Upper lobe of left lung (tissue), 4 donors: Measurements from ENCODE around the gene SAMD8.

Experiments
- CTCF ChIP-seq, 6 experiments: fragments of 450-650 bp in 4 of 6; fragments of 200-600 bp in 2 of 6; sonication (generic) in 2 of 6; IDR thresholded peaks; one replicate each; pipeline ENCODE4 v1.5.1; 2016 to 2019; ENCODE audit warnings: antibody characterized with exemption in 6 of 6
- EP300 ChIP-seq, 4 donors: sonication (generic); formaldehyde crosslinking; IDR thresholded peaks; one replicate each; pipeline ENCODE4 v1.5.1; 2017; ENCODE audit warnings: antibody characterized with exemption in 4 of 4, control low read depth in 2 of 4
- POLR2A ChIP-seq, 4 donors: fragments of 450-650 bp; IDR thresholded peaks; one replicate each; pipeline ENCODE4 v1.5.1; 2016 to 2017; ENCODE audit warnings: antibody characterized with exemption in 4 of 4, mild to moderate bottlenecking in 2 of 4
- POLR2AphosphoS5 ChIP-seq, 2 donors: sonication (generic); formaldehyde crosslinking; IDR thresholded peaks; one replicate each; pipeline ENCODE4 v1.5.1; 2017; ENCODE audit warnings: antibody characterized with exemption in 2 of 2

- TF ChIP-seq CTCF (IDR thresholded peaks at IDR 0.05) = no peak
- no peak for TF ChIP-seq POLR2A (IDR thresholded peaks at IDR 0.05)
- no peak for TF ChIP-seq EP300 (IDR thresholded peaks at IDR 0.05)
- no peak for TF ChIP-seq POLR2AphosphoS5 (IDR thresholded peaks at IDR 0.05)
Measured at GRCh38 chr10:75098902-75099673, 12.4 kb upstream of the SAMD8 start.
